Brain (organoid and tissue), 1 donor: Measurements from ENCODE around the gene ZCWPW1. TPM values are rescaled to one million over a fixed set of nuclear protein-coding genes. Genes with fewer than 3 reads are reported as not detected.

Source experiments
- polyA plus RNA-seq: library from polyadenylated mRNA; stranded (reverse); fragments of 350-450 nt; fragmentation: Illumina TruSeq; extraction: RNeasy Lipid Tissue Mini Kit (QIAGEN cat#74804); gene quantifications from one replicate; pipeline ENCODE4 v1.2.3, GENCODE V29; 2015; ENCODE audit warnings: low read depth, low replicate concordance; ENCODE audit not compliant: insufficient read depth

Gene ZCWPW1
- polyA plus RNA-seq, 1 donor from 2014 or later, result 6.4 TPM

Other genes with a start within 250 kb of the ZCWPW1 start
- 0.22 TPM for gene PVRIG, start 208.8 kb downstream of the ZCWPW1 start, polyA plus RNA-seq
- not detected for gene SPDYE3, start 121.0 kb downstream of the ZCWPW1 start, polyA plus RNA-seq
- 6.1 TPM for gene PILRB, start 70.6 kb downstream of the ZCWPW1 start, polyA plus RNA-seq
- 3.8 TPM for gene PILRA, start 55.2 kb downstream of the ZCWPW1 start, polyA plus RNA-seq
- gene MEPCE, start 1.1 kb upstream of the ZCWPW1 start, polyA plus RNA-seq, result 57.4 TPM
- 34.4 TPM for gene PPP1R35, start 7.8 kb upstream of the ZCWPW1 start, polyA plus RNA-seq
- 1.6 TPM for gene SPACDR, start 35.6 kb upstream of the ZCWPW1 start, polyA plus RNA-seq
- 383 TPM for gene TSC22D4, start 50.5 kb upstream of the ZCWPW1 start, polyA plus RNA-seq
- 20.8 TPM for gene NYAP1, start 55.2 kb upstream of the ZCWPW1 start, polyA plus RNA-seq
- gene AGFG2, start 110.5 kb upstream of the ZCWPW1 start, polyA plus RNA-seq, result 44.8 TPM
- gene SAP25, start 145.2 kb upstream of the ZCWPW1 start, polyA plus RNA-seq, result 0.81 TPM
- 32.4 TPM for gene LRCH4, start 157.4 kb upstream of the ZCWPW1 start, polyA plus RNA-seq
- gene FBXO24, start 157.6 kb upstream of the ZCWPW1 start, polyA plus RNA-seq, result 0.53 TPM
- gene PCOLCE, start 173.7 kb upstream of the ZCWPW1 start, polyA plus RNA-seq, result 24.2 TPM
- gene MOSPD3, start 183.8 kb upstream of the ZCWPW1 start, polyA plus RNA-seq, result 47.9 TPM
- gene TFR2, start 212.8 kb upstream of the ZCWPW1 start, polyA plus RNA-seq, result 4.8 TPM
- 101 TPM for gene ACTL6B, start 227.7 kb upstream of the ZCWPW1 start, polyA plus RNA-seq
- 600 TPM for gene GNB2, start 245.0 kb upstream of the ZCWPW1 start, polyA plus RNA-seq